LHCN-M2 (cell line): Measurements from ENCODE around the gene BABAM2. TPM values are rescaled to one million over a fixed set of nuclear protein-coding genes. Genes with fewer than 3 reads are reported as not detected.

Source experiments
- DNase-seq: peaks from one replicate; pipeline ENCODE4 v3.0.0-alpha.2; 2012; ENCODE audit warnings: low read depth
- total RNA-seq: library from RNA; depleted of rRNA; stranded (reverse); fragments of >200 nt; gene quantifications from 2 replicates; pipeline ENCODE4 v1.2.3, GENCODE V29; 2014

Gene BABAM2
- total RNA-seq, 1 experiment from 2014 or later: 36.6 TPM

DNA sequence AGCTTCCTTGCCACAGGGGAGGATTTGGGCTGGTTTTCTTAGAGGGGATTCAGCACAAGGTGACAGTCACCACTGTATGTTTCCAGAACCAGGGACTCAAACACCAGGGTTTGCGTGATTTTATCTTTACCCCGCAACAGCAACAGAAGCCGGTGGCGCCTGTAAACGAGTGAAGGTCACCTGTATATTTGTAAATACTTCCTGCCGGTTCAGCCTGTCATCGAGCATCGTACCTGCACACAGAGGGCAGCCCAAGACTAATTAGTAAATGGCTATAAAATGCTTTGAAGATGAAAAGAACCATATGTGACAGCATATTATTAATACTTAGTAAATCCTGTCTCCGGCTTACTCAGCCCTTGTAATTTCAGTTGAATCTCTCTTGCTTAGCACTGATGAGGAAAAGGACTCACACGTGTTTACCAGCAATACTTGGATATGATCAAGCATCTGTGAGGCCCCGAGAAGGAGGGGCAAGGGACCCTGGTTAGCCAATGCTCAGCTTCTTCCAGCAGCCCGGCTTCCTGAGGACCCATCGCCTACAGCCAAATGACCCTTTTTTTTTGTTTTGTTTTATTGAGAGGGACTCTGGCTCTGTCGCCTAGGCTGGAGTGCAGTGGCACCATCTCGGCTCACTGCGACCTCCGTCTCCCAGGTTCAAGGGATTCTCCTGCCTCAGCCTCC is 450.8 kb downstream of the BABAM2 start:
- no peak for DNase-seq

- peak; percentile 77 for DNase-seq
Measured at GRCh38 chr2:28342081-28342967, 451.8 kb downstream of the BABAM2 start.

GRCh38 chr2:28343184-28343942 is 452.8 kb downstream of the BABAM2 start:
- DNase-seq: no peak

- no peak for DNase-seq
Measured at GRCh38 chr2:28343971-28344715, 453.6 kb downstream of the BABAM2 start.

DNA sequence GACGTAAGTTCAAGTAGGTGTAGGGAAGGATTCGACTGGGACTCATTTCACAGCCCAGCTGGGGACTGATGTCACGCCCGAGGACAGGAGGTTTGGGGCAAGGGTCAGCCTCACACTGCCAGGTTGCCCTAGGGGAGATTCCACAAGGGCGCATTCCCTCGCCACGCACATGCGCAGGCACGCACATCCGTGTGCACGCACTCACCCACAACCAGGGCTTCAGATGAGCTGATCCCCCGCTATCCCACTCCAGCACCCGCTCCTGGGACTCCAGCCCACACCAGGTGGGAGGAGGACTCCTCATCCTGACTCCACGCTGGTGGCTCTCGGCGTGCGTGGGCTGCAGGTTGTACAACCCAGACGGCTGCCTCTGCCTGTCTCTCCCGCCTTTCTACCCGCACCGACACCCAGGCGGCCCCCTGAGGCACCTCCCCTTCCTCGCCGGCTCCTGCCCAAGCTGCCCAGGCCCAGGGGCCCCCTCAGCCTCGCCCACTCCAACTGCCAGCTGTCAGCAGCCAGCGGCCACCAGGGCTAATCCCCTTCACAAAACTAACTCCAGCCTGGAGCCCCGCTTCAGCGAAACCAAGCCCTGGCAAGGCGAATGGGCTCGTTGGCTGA is 454.3 kb downstream of the BABAM2 start:
- no peak for DNase-seq

DNA sequence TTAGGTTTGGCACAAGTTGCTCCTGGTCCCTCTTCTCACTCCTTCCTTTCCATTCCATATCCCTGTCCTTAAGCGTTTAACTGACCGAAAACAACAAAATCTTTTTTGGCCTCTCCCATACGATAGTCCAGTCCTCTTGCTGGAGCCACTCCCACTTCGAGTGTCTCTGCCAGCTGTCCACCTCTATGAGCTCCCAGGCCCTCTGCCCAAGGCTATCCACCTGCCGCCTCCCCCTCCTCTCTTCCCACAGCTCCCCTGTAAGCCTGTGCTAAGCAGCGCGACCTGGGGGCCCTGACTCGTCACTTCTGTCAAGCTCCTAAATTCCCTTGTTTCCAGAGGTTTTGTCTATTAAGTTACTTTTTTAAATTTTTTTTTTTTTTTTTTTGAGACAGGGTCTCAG is 455.1 kb downstream of the BABAM2 start:
- DNase-seq: no peak

- peak; percentile 92 for DNase-seq
Measured at GRCh38 chr2:28346587-28346986, 456.1 kb downstream of the BABAM2 start.

GRCh38 chr2:28347193-28347592 is 456.7 kb downstream of the BABAM2 start:
- DNase-seq: no peak

- DNase-seq: no peak
Measured at GRCh38 chr2:28347596-28347995, 457.1 kb downstream of the BABAM2 start.

DNA sequence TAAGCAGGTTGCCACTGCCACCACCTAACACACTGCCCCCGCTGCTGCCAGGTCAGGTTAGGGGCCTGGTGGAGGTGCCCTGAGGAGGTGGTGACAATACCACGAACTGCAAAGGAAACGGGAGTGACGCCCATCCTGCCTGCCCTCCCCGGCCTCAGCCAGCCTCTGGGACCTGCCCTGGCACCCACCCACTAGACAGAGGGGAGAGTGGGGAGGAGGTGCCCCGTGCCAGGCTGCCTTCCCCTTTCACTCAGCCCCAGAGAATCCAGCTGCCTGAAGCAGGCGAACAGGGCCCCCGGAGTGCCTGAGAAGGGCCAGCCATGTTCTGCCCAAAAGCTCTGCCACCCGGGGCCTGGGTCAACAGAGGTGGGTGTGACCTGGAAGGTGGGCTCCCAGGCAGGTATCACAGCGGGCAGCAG is 457.6 kb downstream of the BABAM2 start:
- no peak for DNase-seq

- DNase-seq: no peak
Measured at GRCh38 chr2:28348921-28349320, 458.4 kb downstream of the BABAM2 start.

GRCh38 chr2:28349546-28350165 is 459.1 kb downstream of the BABAM2 start:
- DNase-seq: no peak

DNA sequence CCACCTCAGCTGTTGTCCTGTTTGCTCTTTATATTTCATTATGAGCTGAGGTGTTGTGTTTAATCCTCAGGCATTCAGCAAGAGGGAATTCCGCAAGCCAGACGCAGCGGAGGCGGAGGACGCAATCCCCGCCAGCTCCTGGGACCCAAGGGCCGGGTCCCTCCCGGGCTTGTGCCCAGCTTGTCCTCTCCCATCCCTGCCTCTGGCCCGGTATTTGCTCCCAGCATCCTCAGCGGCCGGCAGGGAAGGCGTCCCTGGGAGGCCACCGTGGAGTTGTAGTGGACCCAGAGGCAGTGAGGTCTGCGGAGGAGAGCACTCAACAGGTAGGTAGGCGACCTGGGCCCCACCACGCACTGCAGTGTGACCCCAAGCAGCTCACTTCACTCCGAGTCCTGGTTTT is 459.7 kb downstream of the BABAM2 start:
- DNase-seq: no peak

DNA sequence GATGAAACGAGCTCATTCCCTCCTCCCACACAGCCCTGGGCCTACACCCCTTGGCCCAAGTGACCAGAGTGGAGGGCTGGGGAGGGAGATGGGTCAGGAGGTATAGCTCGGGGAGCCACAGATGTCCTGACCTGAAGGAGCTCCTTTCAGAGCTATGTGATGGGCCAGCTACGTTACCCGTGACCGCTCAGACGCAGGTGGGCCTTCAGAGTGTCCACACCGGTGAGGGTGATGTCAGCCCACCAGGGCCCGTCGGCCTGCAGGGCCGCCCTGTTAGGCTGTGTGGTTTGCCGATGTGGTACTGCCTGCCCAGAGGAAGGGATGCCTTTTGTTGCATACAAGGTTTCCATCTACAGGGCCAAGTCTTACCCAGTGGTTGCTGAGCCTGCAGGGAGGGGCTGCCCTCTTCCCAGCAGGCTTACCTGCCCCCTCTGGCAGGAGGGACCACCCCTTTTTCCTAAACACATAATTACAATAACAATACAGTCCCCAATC is 460.3 kb downstream of the BABAM2 start:
- DNase-seq: no peak

GRCh38 chr2:28351621-28352020 is 461.1 kb downstream of the BABAM2 start:
- DNase-seq: no peak

DNA sequence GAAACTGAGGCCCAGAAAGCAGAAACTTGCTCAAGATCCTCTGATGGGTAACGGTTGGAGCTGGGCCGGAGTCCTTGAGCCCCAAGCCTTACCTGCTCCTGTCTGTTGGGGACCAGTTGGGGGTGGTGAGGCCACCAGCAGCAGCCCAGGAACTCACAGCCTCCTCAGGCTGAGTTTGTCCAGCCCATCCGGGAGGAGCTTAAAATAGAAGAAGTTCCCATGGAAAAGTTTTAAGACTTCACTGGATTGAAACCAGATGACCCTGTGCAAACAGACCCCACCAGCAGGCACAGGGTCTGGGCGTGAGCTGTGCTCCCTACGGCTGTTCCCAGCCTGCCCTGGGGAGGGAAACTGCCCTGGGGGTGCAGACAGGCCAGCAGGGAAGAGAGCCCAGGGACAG is 461.6 kb downstream of the BABAM2 start:
- DNase-seq: no peak

- no peak for DNase-seq
Measured at GRCh38 chr2:28352610-28353195, 462.2 kb downstream of the BABAM2 start.

DNA sequence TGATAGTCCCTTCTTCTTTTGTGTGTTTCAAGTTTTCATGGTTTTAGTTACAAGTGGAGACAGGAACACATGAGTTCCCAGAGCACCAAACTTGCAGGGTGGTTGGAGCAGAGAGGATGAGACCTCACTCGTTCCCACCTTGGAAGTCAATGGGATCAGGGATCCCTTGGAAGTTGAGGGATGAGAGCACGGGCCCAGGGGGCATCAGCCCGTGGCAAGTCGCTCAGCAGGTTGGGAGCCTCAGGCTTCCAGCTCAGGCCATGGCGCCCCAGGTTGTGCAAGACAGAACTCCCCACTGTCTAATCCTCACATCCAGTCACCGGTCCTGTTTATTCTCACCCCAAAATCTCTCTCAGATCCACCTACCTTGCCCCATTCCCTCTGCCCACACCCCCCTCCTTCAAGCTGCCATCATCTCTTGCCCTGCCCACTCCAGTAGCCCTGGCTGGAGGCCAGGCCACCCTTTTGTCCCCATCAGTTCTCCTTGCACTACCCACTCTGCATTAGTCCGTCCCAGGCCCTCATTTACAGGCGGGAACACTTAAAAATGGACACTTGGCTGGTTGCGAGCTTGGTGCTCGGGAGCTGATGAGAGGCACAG is 464.5 kb downstream of the BABAM2 start:
- no peak for DNase-seq

DNA sequence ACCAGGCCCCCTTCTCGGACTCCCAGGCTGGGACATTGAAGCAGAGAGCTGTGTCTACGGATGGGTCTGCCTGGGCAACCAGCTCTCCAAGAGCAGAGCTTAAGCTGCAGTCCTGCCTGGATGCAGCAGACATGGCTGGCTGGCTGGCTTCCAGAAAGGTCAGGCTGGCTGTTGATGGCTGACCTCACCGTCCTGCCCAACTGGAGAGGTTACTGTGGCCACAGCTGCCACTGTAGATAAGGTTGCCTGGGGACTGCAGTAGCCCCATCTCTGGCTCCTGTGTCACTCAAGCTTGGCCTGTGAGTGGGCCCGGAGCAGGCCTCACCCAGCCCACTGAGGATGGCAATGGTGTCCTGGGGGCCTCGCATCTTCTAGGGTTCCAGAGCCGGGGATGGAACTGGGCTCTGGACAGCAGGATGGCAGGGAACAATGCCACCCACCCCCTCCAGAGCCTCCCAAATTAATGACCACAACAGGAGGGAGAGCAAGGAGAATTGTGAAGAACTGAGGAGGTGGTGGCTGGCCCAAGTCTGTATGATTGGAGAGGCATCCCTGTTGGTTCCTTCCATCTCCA is 465.1 kb downstream of the BABAM2 start:
- DNase-seq: peak; percentile 76
